Anterior cingulate cortex (tissue), 58 donors: ENCODE data around the gene ENAH.
"Not testable (repeated sequence)": the region's sequence is repeated elsewhere in the genome, so short reads cannot be mapped to it uniquely, and the experiment has no call there.

Experiments
- DNase-seq, 58 donors: peaks; one replicate each; lab custom pipeline; 2025; lab: John Stamatoyannopoulos, UW

Gene ENAH

GRCh38 chr1:225477296-225477911 is 175.5 kb downstream of the ENAH start:
- DNase-seq = no peak

GRCh38 chr1:225476538-225476988 is 176.4 kb downstream of the ENAH start:
- DNase-seq = no peak

- no peak for DNase-seq
Observed at GRCh38 chr1:225476100-225476511, 176.8 kb downstream of the ENAH start.

- peak in 49 of 58 donors; percentile 17 to 79 (median 58) for DNase-seq
Observed at GRCh38 chr1:225474986-225475820, 177.7 kb downstream of the ENAH start.

GRCh38 chr1:225474439-225474985 is 178.4 kb downstream of the ENAH start:
- no peak for DNase-seq

GRCh38 chr1:225473676-225474438 is 179.1 kb downstream of the ENAH start:
- DNase-seq = not testable (repeated sequence)

- peak in 18 of 58 donors; percentile 15 to 63 (median 32) for DNase-seq
Observed at GRCh38 chr1:225473266-225473665, 179.7 kb downstream of the ENAH start.

- DNase-seq = no peak
Observed at GRCh38 chr1:225471453-225472301, 181.2 kb downstream of the ENAH start.

- DNase-seq = no peak
Observed at GRCh38 chr1:225471109-225471452, 181.8 kb downstream of the ENAH start.

GRCh38 chr1:225470211-225471108 is 182.5 kb downstream of the ENAH start:
- no peak for DNase-seq

GRCh38 chr1:225469051-225469450 is 183.9 kb downstream of the ENAH start:
- DNase-seq = no peak

GRCh38 chr1:225468270-225469020 is 184.5 kb downstream of the ENAH start:
- no peak for DNase-seq

GRCh38 chr1:225467193-225468020 is 185.5 kb downstream of the ENAH start:
- peak in 19 of 58 donors; percentile 11 to 43 (median 25) for DNase-seq

- DNase-seq = no peak
Observed at GRCh38 chr1:225466848-225467192, 186.1 kb downstream of the ENAH start.

GRCh38 chr1:225465793-225466517 is 187.0 kb downstream of the ENAH start:
- DNase-seq = no peak
